ENCODE measurements around the gene PPP2R2B. TPM values are rescaled to one million over a fixed set of nuclear protein-coding genes. Genes with fewer than 3 reads are reported as not detected.
"Not testable (repeated sequence)": the region's sequence is repeated elsewhere in the genome, so short reads cannot be mapped to it uniquely, and the experiment has no call there.

Gene PPP2R2B
- total RNA-seq, 1 donor from 2014 or later: 0.80 TPM

- intact Hi-C loops (cut with micrococcal nuclease): no loop called here
These were observed 257.9 kb downstream of the PPP2R2B start for GRCh38 chr5:146620669-146621051.

GRCh38 chr5:146620031-146620668, 258.4 kb downstream of the PPP2R2B start:
- intact Hi-C loops (cut with micrococcal nuclease): no loop called here

GRCh38 chr5:146618434-146618833, 260.1 kb downstream of the PPP2R2B start:
- intact Hi-C loops (cut with micrococcal nuclease): no loop called here

- intact Hi-C loops (cut with micrococcal nuclease): not testable (repeated sequence)
These were observed 268.8 kb downstream of the PPP2R2B start for GRCh38 chr5:146609731-146610130.

- intact Hi-C loops (cut with micrococcal nuclease): no loop called here
These were observed 270.8 kb downstream of the PPP2R2B start for GRCh38 chr5:146607659-146608332.

- intact Hi-C loops (cut with micrococcal nuclease): no loop called here
These were observed 271.7 kb downstream of the PPP2R2B start for GRCh38 chr5:146606893-146607292.

- intact Hi-C loops (cut with micrococcal nuclease): no loop called here
These were observed 278.2 kb downstream of the PPP2R2B start for GRCh38 chr5:146600376-146600775.

GRCh38 chr5:146599261-146599660, 279.3 kb downstream of the PPP2R2B start:
- intact Hi-C loops (cut with micrococcal nuclease): no loop called here

GRCh38 chr5:146595088-146595487, 283.5 kb downstream of the PPP2R2B start:
- intact Hi-C loops (cut with micrococcal nuclease): no loop called here

- intact Hi-C loops (cut with micrococcal nuclease): no loop called here
These were observed 286.2 kb downstream of the PPP2R2B start for GRCh38 chr5:146592352-146592751.

GRCh38 chr5:146589028-146589345, 289.6 kb downstream of the PPP2R2B start:
- intact Hi-C loops (cut with micrococcal nuclease): no loop called here

GRCh38 chr5:146588331-146589027, 290.1 kb downstream of the PPP2R2B start:
- intact Hi-C loops (cut with micrococcal nuclease): no loop called here

GRCh38 chr5:146586752-146587151, 291.8 kb downstream of the PPP2R2B start:
- intact Hi-C loops (cut with micrococcal nuclease): no loop called here

GRCh38 chr5:146584750-146585149, 293.8 kb downstream of the PPP2R2B start:
- intact Hi-C loops (cut with micrococcal nuclease): no loop called here

- intact Hi-C loops (cut with micrococcal nuclease): no loop called here
These were observed 296.4 kb downstream of the PPP2R2B start for GRCh38 chr5:146582051-146582596.

- intact Hi-C loops (cut with micrococcal nuclease): no loop called here
These were observed 298.3 kb downstream of the PPP2R2B start for GRCh38 chr5:146580237-146580636.

GRCh38 chr5:146574713-146575112, 303.8 kb downstream of the PPP2R2B start:
- intact Hi-C loops (cut with micrococcal nuclease): no loop called here

- intact Hi-C loops (cut with micrococcal nuclease): no loop called here
These were observed 310.4 kb downstream of the PPP2R2B start for GRCh38 chr5:146568161-146568560.

- intact Hi-C loops (cut with micrococcal nuclease): loop anchor here (1.0 kb wide), 1 partner anchor 400 kb away; no protein-coding TSS in a partner anchor
These were observed 312.7 kb downstream of the PPP2R2B start for GRCh38 chr5:146565764-146566367.

GRCh38 chr5:146564007-146564762, 314.4 kb downstream of the PPP2R2B start:
- intact Hi-C loops (cut with micrococcal nuclease): no loop called here

- intact Hi-C loops (cut with micrococcal nuclease): no loop called here
These were observed 316.1 kb downstream of the PPP2R2B start for GRCh38 chr5:146562461-146562860.
